Measurements from ENCODE around the gene NFATC2IP. TPM values are rescaled to one million over a fixed set of nuclear protein-coding genes. Genes with fewer than 3 reads are reported as not detected.
A peak's percentile ranks its signal among the peaks of the same experiment; 100 is the strongest.

Gene NFATC2IP
- total and polyA plus RNA-seq, 9 of the 15 experiments (the other 6 are each of a cell fraction or from before 2014, with no cell fraction given): 15.6 to 106 (median 46.9) TPM

- TF ChIP-seq REST (IDR thresholded peaks at IDR 0.05; ENCODE audit: borderline replicate concordance): no peak; the same call in 1 of the 2 replicates
- peak; percentile 79; the same call in 1 of the 2 replicates for TF ChIP-seq REST (CRISPR knock-in tag; IDR thresholded peaks at IDR 0.05; ENCODE audit: low read depth)
- TF ChIP-seq FOXA3 (CRISPR knock-in tag; conservative IDR thresholded peaks at IDR 0.05 in 1 of 2, IDR thresholded peaks at IDR 0.05 in 1 of 2): no peak
- no peak for TF ChIP-seq ZNF445 (CRISPR knock-in tag; IDR thresholded peaks at IDR 0.05; ENCODE audit: low read depth)
- no peak for TF ChIP-seq XRCC3 (IDR thresholded peaks at IDR 0.05)
- TF ChIP-seq IRF2 (CRISPR knock-in tag; IDR thresholded peaks at IDR 0.05): no peak
- TF ChIP-seq KLF10 (CRISPR knock-in tag; IDR thresholded peaks at IDR 0.05): no peak
- TF ChIP-seq SIX5 (IDR thresholded peaks at IDR 0.05; ENCODE audit: borderline replicate concordance in 1 of 2, insufficient read depth in 1 of 2, low read depth in 1 of 2, low read length in 2 of 2): no peak
- no peak for TF ChIP-seq ZBTB8A (IDR thresholded peaks at IDR 0.05; ENCODE audit: partially characterized antibody)
- no peak for TF ChIP-seq ZNF274 (IDR thresholded peaks at IDR 0.05; ENCODE audit: borderline replicate concordance, low read depth, low read length)
- no peak for TF ChIP-seq NCOA6 (IDR thresholded peaks at IDR 0.05)
- TF ChIP-seq KDM1A (IDR thresholded peaks at IDR 0.05): peak; percentile 100
- TF ChIP-seq GATAD2B (IDR thresholded peaks at IDR 0.05; ENCODE audit: borderline replicate concordance): no peak
Observed at GRCh38 chr16:28925386-28926228, 25.1 kb upstream of the NFATC2IP start (continued).

Measured in K562 (cell line).